ENCODE measurements around the gene VEGFB. TPM values are rescaled to one million over a fixed set of nuclear protein-coding genes. Genes with fewer than 3 reads are reported as not detected.

VEGFB gene
- total RNA-seq, 1 donor from 2014 or later = 205 TPM

GRCh38 chr11:64248578-64248977 is 14.2 kb downstream of the VEGFB start:
- no peak for TF ChIP-seq CTCF (IDR thresholded peaks at IDR 0.05)
- H3K27ac Mint-ChIP-seq (ENCODE audit: unreplicated experiment) = no peak overlapping the region
- H3K27me3 Mint-ChIP-seq (ENCODE audit: unreplicated experiment) = no peaks in the 10 kb centered on the region
- H3K4me1 Mint-ChIP-seq (ENCODE audit: unreplicated experiment) = peaks cover 33% of the 10 kb centered on the region
- peaks cover 8% of the 10 kb centered on the region for H3K36me3 Mint-ChIP-seq (ENCODE audit: unreplicated experiment)
- H3K9me3 Mint-ChIP-seq (ENCODE audit: unreplicated experiment) = no peaks in the 10 kb centered on the region
- no peak overlapping the region for H3K4me3 Mint-ChIP-seq (ENCODE audit: unreplicated experiment)
- no peak for DNase-seq (ENCODE audit: extremely low spot score, unreplicated experiment)

- H3K36me3 Mint-ChIP-seq (ENCODE audit: unreplicated experiment) = peaks cover 3% of the 10 kb centered on the region
- TF ChIP-seq CTCF (IDR thresholded peaks at IDR 0.05) = no peak
- DNase-seq (ENCODE audit: extremely low spot score, unreplicated experiment) = no peak
- H3K27me3 Mint-ChIP-seq (ENCODE audit: unreplicated experiment) = no peaks in the 10 kb centered on the region
- H3K4me1 Mint-ChIP-seq (ENCODE audit: unreplicated experiment) = peaks cover 33% of the 10 kb centered on the region
- no peaks in the 10 kb centered on the region for H3K9me3 Mint-ChIP-seq (ENCODE audit: unreplicated experiment)
- H3K27ac Mint-ChIP-seq (ENCODE audit: unreplicated experiment) = no peak overlapping the region
- no peak overlapping the region for H3K4me3 Mint-ChIP-seq (ENCODE audit: unreplicated experiment)
Measured at GRCh38 chr11:64249038-64249437, 14.7 kb downstream of the VEGFB start.

GRCh38 chr11:64249563-64250414 is 15.4 kb downstream of the VEGFB start:
- no peaks in the 10 kb centered on the region for H3K27me3 Mint-ChIP-seq (ENCODE audit: unreplicated experiment)
- no peaks in the 10 kb centered on the region for H3K9me3 Mint-ChIP-seq (ENCODE audit: unreplicated experiment)
- no peak overlapping the region for H3K27ac Mint-ChIP-seq (ENCODE audit: unreplicated experiment)
- no peak overlapping the region for H3K4me3 Mint-ChIP-seq (ENCODE audit: unreplicated experiment)
- no peaks in the 10 kb centered on the region for H3K36me3 Mint-ChIP-seq (ENCODE audit: unreplicated experiment)
- DNase-seq (ENCODE audit: extremely low spot score, unreplicated experiment) = no peak
- peaks cover 30% of the 10 kb centered on the region for H3K4me1 Mint-ChIP-seq (ENCODE audit: unreplicated experiment)
- no peak for TF ChIP-seq CTCF (IDR thresholded peaks at IDR 0.05)

GRCh38 chr11:64250415-64251015 is 16.1 kb downstream of the VEGFB start:
- no peaks in the 10 kb centered on the region for H3K9me3 Mint-ChIP-seq (ENCODE audit: unreplicated experiment)
- H3K27ac Mint-ChIP-seq (ENCODE audit: unreplicated experiment) = no peak overlapping the region
- no peak for TF ChIP-seq CTCF (IDR thresholded peaks at IDR 0.05)
- no peak for DNase-seq (ENCODE audit: extremely low spot score, unreplicated experiment)
- no peaks in the 10 kb centered on the region for H3K36me3 Mint-ChIP-seq (ENCODE audit: unreplicated experiment)
- peaks cover 26% of the 10 kb centered on the region for H3K4me1 Mint-ChIP-seq (ENCODE audit: unreplicated experiment)
- no peaks in the 10 kb centered on the region for H3K27me3 Mint-ChIP-seq (ENCODE audit: unreplicated experiment)
- H3K4me3 Mint-ChIP-seq (ENCODE audit: unreplicated experiment) = peak overlapping the region; percentile 79

- Mint-ChIP-seq H3K36me3 (ENCODE audit: unreplicated experiment) (no peaks in the 10 kb centered on the region), H3K4me1 (ENCODE audit: unreplicated experiment) (peaks cover 26% of the 10 kb centered on the region), H3K9me3 (ENCODE audit: unreplicated experiment) (no peaks in the 10 kb centered on the region), H3K27ac (ENCODE audit: unreplicated experiment) (peak within 1 kb of the TSS; percentile 64), H3K4me3 (ENCODE audit: unreplicated experiment) (peak within 1 kb of the TSS; percentile 86), H3K27me3 (ENCODE audit: unreplicated experiment) (no peaks in the 10 kb centered on the region)
- TF ChIP-seq CTCF (IDR thresholded peaks at IDR 0.05) = peak; percentile 82
- DNase-seq (ENCODE audit: extremely low spot score, unreplicated experiment) = no peak
Measured at GRCh38 chr11:64251016-64251752, 16.8 kb downstream of the VEGFB start, which contains the start of gene PLCB3. TSS of gene PLCB3 (plus strand) at chr11:64251530. CDS start at chr11:64251650, 120 bp downstream.
